Dermis blood vessel endothelial cell (primary cell): ENCODE data around the gene ACAP2. TPM values are rescaled to one million over a fixed set of nuclear protein-coding genes. Genes with fewer than 3 reads are reported as not detected.
A peak's percentile ranks its signal among the peaks of the same experiment; 100 is the strongest.
"Not testable (repeated sequence)": the region's sequence is repeated elsewhere in the genome, so short reads cannot be mapped to it uniquely, and the experiment has no call there.

Experiments
- DNase-seq: peaks from one replicate; pipeline ENCODE4 v3.0.0; 2010
- total RNA-seq: library from RNA; depleted of rRNA; stranded (reverse); fragments of >200 nt; gene quantifications from 2 replicates; pipeline ENCODE4 v1.2.3, GENCODE V29; 2014

Gene ACAP2
- total RNA-seq, 1 donor from 2014 or later, result 66.9 TPM

DNA sequence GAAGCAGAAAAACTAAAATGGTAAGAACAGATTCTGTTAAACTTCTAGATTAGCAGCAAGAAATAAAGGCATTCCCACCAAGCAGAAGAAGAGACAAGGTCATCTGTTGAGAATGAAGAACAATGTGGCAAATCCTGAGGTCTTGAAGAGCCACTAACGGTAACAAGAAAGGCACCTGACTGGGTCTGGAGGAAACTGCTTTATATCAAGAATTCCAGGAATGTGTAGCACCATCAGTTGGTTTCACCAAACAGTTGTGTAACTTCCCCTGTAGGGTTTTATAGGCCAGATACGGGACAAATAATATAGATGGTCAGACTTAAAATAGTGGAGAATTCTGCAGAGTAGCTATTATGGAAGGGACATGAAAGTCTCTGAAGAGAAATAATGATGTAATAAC is 57.3 kb downstream of the ACAP2 start:
- peak; percentile 86 for DNase-seq

- DNase-seq, result no peak
Measured at GRCh38 chr3:195384952-195385351, 57.9 kb downstream of the ACAP2 start.

GRCh38 chr3:195372220-195372619 is 70.6 kb downstream of the ACAP2 start:
- DNase-seq, result no peak

DNA sequence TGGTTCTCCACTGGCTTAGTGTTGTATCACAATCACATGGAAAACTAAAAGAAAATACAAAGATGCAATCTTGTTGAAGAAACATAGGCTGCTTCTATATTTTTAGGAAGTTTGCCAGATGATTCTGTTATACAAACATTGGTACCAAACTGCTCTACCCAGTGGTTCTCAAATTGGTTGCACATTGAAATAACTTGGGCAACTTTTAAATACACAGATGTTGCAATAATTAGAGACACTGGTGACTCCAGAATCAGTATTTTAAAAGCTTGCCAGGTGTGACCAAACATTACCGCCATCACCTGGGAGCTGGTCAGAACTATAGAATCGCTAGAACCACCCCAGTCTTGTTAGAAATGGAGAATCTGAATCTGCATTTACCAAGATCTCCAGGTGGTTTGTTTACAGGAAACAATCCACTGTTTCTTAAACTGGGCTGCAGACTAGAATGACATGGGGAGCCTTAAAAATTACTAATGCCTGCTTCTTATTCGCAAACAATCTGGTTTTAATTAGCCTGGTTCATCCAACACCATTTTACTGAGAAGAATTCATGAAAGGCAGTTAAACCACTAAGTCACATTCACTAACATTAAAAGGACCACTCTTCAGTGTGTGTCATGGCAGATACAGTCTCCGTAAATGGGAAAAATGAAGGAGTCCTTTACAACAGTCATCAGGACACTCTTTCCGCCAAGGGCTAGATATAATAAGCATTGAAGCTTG is 76.5 kb downstream of the ACAP2 start:
- DNase-seq, result no peak

GRCh38 chr3:195365371-195365770 is 77.4 kb downstream of the ACAP2 start:
- DNase-seq, result no peak

GRCh38 chr3:195357797-195358196 is 85.0 kb downstream of the ACAP2 start:
- not testable (repeated sequence) for DNase-seq

- DNase-seq, result no peak
Measured at GRCh38 chr3:195356151-195357086, 86.4 kb downstream of the ACAP2 start.

GRCh38 chr3:195354009-195354408 is 88.8 kb downstream of the ACAP2 start:
- DNase-seq, result not testable (repeated sequence)

GRCh38 chr3:195352895-195353488 is 89.8 kb downstream of the ACAP2 start:
- DNase-seq, result no peak

DNA sequence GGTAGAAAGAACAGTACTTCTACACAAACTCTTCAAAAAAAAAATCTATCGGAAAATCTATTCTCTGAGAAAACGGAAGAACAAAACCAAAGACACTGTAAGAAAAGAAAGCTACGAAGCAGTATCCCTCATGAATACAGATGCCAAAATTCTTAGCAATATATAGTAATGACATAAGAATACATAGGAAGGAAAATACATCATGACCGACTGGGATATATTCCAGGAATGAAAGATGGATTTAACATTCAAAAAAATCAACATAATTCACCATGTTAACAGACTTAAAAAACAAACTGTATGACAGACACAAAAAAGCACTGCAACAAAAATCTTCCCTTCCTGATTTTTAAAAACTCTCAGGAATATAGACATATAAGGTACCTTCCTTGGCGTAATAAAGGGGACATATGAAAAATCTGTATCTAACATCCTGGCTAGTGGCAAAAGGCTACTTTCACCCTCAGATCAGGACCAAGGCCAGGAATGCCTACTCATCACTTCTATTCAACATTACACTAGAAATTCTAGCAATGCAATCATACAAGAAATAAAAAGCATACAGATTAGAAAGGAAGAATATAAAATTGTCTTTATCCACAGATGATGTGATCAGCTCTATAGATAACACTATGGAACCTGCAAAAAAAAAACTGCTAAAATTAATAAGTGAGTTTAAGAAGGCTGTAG is 94.2 kb downstream of the ACAP2 start:
- no peak for DNase-seq

DNA sequence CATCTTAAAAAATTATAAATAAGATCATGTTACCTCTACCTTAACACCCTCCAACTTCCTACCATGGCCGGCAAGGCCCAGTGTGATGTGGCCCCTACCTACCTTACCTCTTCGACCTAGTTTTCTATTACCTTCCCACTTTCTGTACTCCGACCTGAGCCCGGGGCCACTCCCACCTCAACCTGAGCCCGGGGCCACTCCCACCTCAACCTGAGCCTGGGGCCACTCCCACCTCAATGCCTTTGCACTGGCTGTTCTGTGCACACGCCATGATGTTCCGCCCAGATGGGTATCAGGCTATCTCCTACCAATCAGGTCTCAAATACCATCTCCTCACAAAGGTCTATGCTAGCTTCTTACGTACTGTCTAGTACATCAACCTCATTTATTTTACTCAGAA is 105.1 kb downstream of the ACAP2 start:
- DNase-seq, result no peak

- DNase-seq, result no peak
Measured at GRCh38 chr3:195334967-195335366, 107.9 kb downstream of the ACAP2 start.

- no peak for DNase-seq
Measured at GRCh38 chr3:195319060-195319459, 123.8 kb downstream of the ACAP2 start.

- DNase-seq, result peak; percentile 78
Measured at GRCh38 chr3:195312714-195313113, 130.1 kb downstream of the ACAP2 start.

- no peak for DNase-seq
Measured at GRCh38 chr3:195307711-195308110, 135.1 kb downstream of the ACAP2 start.

GRCh38 chr3:195306369-195306768 is 136.5 kb downstream of the ACAP2 start:
- no peak for DNase-seq

- no peak for DNase-seq
Measured at GRCh38 chr3:195302431-195302830, 140.4 kb downstream of the ACAP2 start.

DNA sequence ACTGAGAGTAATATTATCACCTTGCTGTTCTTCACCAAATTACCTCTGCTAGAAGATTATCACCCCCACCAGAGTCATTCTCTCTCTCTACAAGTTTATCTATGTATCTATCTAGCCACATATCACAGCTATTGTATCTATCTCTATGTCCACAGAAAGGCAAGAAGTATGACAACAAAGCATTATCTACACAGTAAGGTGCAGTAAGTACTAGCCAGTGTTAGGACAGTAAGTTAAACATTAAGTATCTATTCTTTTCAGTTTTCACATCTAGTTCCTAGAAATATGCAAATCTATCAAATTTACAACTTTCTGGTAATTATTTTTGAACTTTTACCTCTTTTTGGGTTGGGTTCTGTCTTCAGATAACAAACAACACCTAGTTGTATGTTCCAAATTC is 145.4 kb downstream of the ACAP2 start:
- no peak for DNase-seq

DNA sequence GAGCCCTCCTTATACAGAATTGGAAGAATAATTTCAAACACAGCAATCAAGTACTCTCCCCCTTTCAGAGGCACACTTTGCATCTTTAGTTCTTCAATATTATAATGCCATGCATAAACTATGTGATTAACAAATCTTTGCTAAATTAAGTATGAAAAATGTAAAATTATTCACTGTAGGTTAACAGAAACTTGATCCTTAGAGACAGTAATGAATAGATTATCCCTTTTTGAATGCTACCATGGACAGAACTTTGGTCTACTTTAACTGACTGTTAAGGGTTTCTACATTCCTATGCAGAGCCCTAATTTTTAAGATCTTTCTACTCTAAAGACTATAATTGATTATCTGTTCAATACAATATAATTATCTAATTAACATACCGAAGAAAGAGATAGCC is 146.2 kb downstream of the ACAP2 start:
- no peak for DNase-seq

- DNase-seq, result no peak
Measured at GRCh38 chr3:195291121-195291520, 151.7 kb downstream of the ACAP2 start.

- not testable (repeated sequence) for DNase-seq
Measured at GRCh38 chr3:195290643-195291042, 152.2 kb downstream of the ACAP2 start.

- peak; percentile 35 for DNase-seq
Measured at GRCh38 chr3:195286115-195286872, 156.5 kb downstream of the ACAP2 start.
